NCI-H1694 (cell line): ENCODE measurements around the gene JARID2.

Source experiments
- DNase-seq: peaks from one replicate; lab custom pipeline; 2025; lab: John Stamatoyannopoulos, UW

The JARID2 gene

GRCh38 chr6:15421945-15422733 is 176.3 kb downstream of the JARID2 start:
- no peak for DNase-seq

DNA sequence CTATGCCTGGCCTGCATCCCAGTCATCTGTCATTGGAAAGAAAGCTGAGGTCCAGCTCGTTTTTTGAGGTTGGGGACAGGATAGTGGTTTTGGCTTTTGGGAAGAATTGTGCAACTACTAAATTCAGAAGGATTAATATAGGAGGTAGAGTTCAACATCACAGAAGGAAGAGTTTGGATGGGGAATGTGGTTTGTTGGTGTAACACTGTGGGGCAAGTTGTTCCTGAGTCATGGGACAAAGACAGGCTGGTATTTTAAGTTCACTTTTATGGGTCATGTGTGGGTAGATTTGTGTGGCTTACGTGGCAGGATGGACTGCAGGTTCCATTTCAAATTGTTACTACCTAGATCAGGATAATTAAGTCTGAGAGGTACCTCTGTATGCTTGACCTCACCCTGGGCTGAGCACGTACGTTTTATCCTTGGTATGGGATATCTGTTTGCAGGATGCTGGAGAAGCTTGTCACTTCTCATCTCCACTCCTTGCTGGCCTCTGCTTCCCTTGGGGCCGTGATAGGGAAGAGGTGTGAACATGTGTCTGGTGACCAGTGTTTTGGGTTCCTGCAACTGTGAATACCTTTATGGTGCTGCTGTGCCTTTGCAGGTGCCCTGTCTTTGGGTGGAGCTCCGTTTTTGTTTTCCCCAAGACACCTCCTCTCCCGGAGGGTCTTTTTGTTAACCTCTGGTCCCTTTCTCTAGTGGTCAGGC is 177.6 kb downstream of the JARID2 start:
- no peak for DNase-seq

DNA sequence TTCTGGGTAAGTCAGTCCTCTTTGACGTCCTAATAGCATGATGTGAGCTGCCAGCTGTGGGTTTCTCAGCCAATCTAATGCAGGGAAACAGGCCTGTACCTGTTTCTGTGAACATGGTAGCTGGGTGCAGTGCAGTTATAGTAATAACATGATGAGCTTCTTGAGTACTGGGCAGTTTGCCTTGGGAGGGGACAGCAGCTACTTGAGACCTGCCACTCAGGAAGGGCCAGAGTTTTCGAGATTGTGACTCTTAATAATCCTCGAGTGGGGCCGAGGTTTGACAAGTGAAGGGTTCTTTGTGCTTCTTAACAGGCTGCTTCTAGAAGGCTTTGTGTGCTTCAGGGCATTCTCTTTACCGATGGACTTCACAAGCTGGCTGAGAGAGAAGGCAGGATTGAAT is 180.1 kb downstream of the JARID2 start:
- no peak for DNase-seq

DNA sequence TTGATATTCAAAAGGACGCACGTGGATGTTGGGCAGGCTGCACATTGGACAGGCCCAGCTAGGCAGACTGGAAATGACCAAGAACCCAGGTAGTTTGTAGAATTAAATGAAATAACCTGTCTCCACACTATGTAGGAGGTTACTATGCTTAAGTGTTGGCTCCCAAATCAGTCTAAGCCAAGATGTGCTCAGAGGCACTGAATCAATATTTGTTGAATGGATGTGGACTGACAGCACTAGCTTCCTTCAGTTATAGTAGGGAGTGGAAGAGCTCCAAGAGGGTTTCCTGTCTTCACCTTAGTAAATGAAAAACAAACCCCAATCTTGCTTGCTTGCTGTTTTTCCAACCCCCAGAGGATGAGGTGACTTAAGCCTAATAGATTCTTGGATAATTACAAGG is 180.5 kb downstream of the JARID2 start:
- DNase-seq = no peak

DNA sequence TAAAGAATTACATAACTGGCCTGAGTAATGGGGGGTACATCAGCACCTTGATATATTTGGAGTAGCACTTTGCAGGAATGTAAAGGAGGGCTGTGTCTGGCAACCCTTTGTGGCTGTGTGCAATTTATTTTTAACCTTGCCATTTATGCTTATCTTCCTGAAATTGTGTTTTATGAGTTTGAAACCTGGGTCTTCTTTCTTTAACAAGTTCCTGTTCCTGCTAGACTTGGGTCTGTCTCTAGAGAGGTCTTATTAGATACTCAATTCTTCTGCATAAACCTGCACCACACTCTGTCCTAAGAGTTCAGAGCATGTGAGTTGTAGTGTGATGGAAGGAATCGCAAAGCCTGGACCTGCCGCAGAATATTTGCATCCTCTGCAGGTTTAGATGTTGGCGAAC is 181.0 kb downstream of the JARID2 start:
- DNase-seq = no peak

GRCh38 chr6:15427331-15428070 is 181.6 kb downstream of the JARID2 start:
- DNase-seq = no peak

GRCh38 chr6:15429141-15430110 is 183.6 kb downstream of the JARID2 start:
- no peak for DNase-seq

- DNase-seq = no peak
These were observed 184.3 kb downstream of the JARID2 start for GRCh38 chr6:15430186-15430585.

DNA sequence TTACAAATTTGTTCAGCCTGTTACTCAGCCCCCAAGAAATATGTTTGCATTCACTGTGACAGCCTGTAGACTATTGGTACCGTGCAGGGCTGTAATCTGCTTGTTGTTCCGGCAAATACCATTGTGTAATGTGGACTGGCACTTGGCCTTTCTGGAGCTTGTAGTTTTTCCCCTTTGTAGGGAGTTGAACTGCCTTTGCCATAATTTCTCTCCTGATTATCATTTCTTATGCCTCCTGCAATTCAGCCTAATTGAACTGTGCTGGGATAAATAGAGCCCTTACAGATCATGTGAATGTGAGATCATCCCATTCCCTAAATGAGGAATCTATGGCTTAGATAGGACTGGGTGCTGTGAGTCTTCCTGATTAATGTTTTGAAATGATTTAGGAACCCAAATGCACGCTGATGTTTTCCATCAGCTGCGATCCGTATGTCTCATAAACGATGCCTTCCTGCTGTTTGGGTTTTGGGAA is 185.1 kb downstream of the JARID2 start:
- DNase-seq = no peak

DNA sequence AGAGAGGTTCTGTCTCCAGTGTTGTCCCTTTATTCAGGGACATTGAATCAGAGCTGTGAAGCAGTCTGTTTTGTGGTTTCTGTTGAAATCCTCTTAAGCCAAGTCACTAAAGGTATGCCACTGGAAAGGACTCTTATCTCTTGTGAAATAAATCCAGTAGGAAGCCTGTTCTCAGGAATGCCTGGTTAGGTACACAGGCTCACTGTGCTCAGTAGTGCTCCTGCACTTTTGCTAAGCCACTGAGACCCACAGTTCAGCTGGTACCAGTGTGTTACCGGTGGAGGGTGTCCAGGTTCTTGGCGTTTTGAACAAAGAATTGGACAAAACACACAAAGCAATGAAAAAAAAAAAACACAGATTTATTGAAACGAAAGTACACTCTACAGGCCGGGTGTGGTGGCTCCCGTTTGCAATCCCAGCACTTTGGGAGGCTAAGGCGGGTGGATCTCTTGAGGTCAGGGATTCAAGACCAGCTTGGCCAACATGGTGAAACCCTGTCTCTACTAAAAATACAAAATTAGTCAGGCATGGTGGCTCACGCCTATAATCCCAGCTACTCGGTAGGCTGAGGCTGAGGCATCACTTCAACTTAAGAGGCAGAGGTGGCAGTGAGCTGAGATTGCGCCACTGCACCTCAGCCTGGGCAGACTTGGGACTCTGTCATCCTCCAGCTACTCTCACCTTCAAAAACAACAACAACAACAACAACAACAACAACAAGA is 186.1 kb downstream of the JARID2 start:
- no peak for DNase-seq

DNA sequence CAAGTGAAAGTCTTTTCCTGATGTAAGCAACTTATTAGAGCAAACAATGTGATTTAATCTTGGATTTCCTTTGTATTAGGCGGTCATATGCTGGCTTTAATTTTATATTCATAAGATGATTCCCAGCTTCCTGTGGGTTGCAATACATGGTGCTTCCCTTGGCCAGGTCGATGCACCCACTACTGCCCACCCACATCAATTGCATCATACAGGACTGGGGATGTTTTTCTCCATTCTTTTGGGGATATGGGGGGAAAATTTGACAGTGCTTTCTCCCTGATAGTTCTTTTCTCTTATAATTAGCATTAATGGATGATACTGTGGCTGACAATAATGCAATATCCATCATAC is 187.6 kb downstream of the JARID2 start:
- no peak for DNase-seq

DNA sequence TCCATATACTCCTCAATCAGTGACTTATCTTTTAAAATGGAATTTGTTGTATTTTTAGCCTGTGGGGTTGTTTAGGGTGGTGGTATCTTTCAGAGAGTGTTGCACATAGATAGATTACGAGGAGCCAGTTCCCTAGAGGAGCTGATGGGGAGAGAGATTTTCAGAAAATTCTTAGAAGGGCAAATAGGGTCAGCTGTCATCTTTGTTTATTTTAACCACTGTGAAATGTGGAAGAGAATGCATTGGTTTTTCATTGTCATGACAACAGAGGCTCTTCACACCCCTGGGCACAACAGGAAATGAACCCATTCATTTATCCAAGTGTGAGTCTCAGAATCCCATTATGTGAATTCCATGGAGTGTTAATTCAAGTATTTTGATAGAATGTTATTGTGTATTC is 188.4 kb downstream of the JARID2 start:
- DNase-seq = no peak

DNA sequence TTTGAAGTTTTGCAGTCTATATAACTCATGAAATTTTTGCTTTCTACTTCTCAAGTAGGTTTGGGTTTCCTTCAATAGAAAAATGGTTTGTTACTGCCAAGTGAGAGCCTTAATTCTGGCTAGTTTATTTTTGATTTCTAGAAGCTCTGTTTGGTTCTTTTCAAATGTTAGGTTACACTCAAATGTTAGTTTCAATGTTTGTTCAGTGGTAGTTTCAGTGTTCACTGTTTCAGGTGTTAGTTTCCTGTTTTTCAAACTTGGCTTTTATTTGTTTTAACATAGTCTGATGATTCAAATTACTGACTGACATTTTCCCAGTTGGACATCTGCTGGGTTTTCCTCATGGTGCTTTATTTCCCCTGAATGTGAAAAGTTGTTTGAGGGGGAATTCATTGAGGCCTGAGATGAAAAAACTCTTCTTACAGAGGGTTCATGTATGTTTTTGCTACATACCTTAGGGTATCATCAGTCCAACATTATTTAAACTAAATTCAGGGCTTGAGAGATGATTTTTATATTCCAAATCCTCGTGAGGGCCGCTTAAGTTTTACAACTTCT is 189.0 kb downstream of the JARID2 start:
- no peak for DNase-seq

DNA sequence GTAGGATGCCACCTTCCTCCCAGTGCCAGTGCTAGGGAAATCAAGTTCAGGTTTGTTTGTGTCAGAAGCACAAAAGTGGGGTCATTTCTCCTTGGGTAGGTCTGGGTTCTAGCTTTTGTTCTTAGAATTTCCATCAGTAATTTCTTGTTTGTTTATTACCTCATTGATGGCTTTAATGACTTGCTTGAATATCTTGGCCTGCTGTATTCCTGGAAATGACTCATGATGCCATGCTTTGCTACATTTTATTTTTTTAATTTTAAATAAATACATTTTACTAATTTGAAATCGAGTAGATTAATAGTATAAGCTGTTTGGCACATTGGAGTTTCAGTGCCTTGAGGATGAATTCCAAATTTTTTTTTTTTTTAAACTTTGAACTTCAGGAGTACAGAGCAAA is 189.6 kb downstream of the JARID2 start:
- no peak for DNase-seq

- DNase-seq = no peak
These were observed 190.6 kb downstream of the JARID2 start for GRCh38 chr6:15436451-15436850.

GRCh38 chr6:15437090-15437635 is 191.3 kb downstream of the JARID2 start:
- DNase-seq = no peak

DNA sequence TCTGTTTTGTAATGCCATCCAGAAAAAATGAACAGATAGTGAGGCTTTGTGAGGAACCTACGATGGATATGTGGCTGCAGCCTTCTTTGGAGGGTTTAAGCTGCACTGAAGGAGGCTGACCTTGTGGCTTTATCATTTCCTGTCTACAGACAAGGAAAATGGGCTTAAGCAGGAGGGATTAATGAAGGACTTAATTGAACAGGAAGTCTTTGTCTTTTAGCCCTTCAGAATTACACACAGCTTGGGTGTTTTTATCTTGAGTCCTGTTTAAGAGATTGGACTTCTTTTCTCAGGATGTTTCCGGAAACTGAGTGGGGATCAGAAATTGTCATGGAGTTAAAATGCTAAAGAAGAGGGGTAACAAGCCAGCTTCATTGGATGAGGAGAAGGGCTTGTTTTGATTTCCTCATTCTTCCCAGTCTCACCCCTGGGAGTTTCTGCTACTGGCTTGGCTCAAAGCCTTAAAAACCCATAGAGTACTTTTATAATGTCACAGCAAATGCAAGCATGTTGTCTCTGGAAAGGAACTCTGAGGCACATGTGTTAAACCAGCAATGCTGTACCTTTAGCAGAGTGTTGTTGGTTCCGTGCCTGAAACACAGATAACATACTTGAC is 193.6 kb downstream of the JARID2 start:
- DNase-seq = no peak

DNA sequence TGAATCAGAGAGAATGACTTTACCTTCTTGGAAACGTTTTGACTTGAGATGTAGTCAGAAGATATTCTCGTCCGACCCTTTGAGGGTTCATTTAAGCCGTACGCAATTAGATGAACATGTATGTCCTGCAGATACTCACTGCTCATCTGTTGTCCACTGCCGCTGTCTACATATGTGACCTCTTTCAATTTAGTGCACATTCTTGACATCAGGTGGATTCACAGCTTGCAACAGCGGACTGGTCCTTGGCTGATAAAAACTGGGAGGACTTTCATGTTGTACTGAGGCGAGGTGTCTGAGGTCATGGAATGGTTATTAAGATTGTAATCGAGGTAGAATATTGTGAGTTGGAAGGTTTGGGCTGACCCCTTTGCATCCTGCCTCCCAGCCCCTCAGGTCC is 194.2 kb downstream of the JARID2 start:
- no peak for DNase-seq

DNA sequence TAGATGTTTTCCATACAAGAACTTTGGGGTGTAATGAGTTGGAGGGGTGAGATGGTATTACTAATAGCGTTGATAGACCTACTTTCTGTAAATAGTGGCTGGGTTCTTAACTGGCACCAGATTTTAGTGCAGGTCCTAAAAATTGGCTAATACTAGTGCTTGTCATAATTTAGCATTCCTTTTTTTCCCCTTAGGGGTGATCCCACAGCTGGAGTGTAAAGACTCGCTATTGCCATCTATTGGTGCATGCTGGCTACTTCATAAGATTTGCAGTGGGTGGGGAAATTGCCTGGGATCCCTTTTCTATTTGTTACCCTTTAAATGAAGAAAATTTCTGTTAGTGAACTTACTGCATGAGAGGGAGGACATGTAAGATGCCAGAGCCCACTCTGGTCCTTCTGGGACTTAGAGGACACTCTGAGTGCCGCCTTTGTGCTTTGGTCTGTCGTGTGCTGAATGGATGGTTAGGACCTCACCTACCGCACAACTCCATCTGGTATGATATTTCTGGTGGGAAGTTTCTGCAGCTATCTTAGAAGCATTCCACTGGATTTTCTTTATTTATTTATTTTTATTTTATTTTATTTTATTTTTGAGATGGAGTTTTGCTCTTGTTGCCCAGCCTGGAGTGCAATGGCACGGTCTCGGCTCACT is 195.5 kb downstream of the JARID2 start:
- peak; percentile 80 for DNase-seq
